ENCODE results near the gene MPST. TPM values are rescaled to one million over a fixed set of nuclear protein-coding genes. Genes with fewer than 3 reads are reported as not detected.

MPST gene
- total and polyA plus RNA-seq, 2 donors from 2014 or later, result 44.4 to 167 TPM

GRCh38 chr22:37054600-37055365 lies 35.2 kb downstream of the MPST start:
- FAIRE-seq (no peak), DNase-seq (peak in 1 of 5 donors; percentile 47)
- Histone ChIP-seq H3K4me3 (ENCODE audit: low read length in 3 of 3) (no peak overlapping the region), H3K36me3 (ENCODE audit: control insufficient read depth in 2 of 3, insufficient read depth in 3 of 3, low read length in 3 of 3) (no peaks in the 10 kb centered on the region), H3K27me3 (ENCODE audit: control insufficient read depth, insufficient read depth, low read length) (no peaks in the 10 kb centered on the region), H3K4me1 (ENCODE audit: control insufficient read depth in 2 of 3, insufficient read depth in 2 of 3, low read depth in 1 of 3, low read length in 3 of 3) (peaks cover 0 to 7% (median 0%) of the 10 kb centered on the region in 3 donors), H3K9ac (ENCODE audit: low read length in 3 of 3) (no peak overlapping the region), H3K9me3 (ENCODE audit: control insufficient read depth in 2 of 3, insufficient read depth in 1 of 3, low read length in 3 of 3) (no peaks in the 10 kb centered on the region), H3K27ac (ENCODE audit: low read depth in 2 of 2, low read length in 2 of 2) (no peak overlapping the region)
- intact Hi-C loops (cut with DNase I), result no loop called here
- no peak for TF ChIP-seq CTCF (IDR thresholded peaks at IDR 0.05; ENCODE audit: borderline replicate concordance, extremely low read depth, insufficient read depth)

- H3K9ac ChIP-seq (ENCODE audit: low read length in 3 of 3), result no peak overlapping the region
- FAIRE-seq, result no peak
- no peaks in the 10 kb centered on the region for H3K9me3 ChIP-seq (ENCODE audit: control insufficient read depth in 2 of 3, insufficient read depth in 1 of 3, low read length in 3 of 3)
- H3K36me3 ChIP-seq (ENCODE audit: control insufficient read depth in 2 of 3, insufficient read depth in 3 of 3, low read length in 3 of 3), result no peaks in the 10 kb centered on the region
- H3K4me1 ChIP-seq (ENCODE audit: control insufficient read depth in 2 of 3, insufficient read depth in 2 of 3, low read depth in 1 of 3, low read length in 3 of 3), result peaks cover 0 to 7% (median 0%) of the 10 kb centered on the region in 3 donors
- no peaks in the 10 kb centered on the region for H3K27me3 ChIP-seq (ENCODE audit: control insufficient read depth, insufficient read depth, low read length)
- peak in 1 of 5 donors; percentile 63 for DNase-seq
- no peak for TF ChIP-seq CTCF (IDR thresholded peaks at IDR 0.05; ENCODE audit: borderline replicate concordance, extremely low read depth, insufficient read depth)
- no peak overlapping the region for H3K4me3 ChIP-seq (ENCODE audit: low read length in 3 of 3)
- H3K27ac ChIP-seq (ENCODE audit: low read depth in 2 of 2, low read length in 2 of 2), result no peak overlapping the region
- intact Hi-C loops (cut with DNase I), result no loop called here
Observed at GRCh38 chr22:37056246-37056645, 36.7 kb downstream of the MPST start.

GRCh38 chr22:37057226-37057625 lies 37.7 kb downstream of the MPST start:
- DNase-seq (peak in 1 of 5 donors; percentile 45), FAIRE-seq (no peak)
- Histone ChIP-seq H3K4me1 (ENCODE audit: control insufficient read depth in 2 of 3, insufficient read depth in 2 of 3, low read depth in 1 of 3, low read length in 3 of 3) (peaks cover 0 to 4% (median 0%) of the 10 kb centered on the region in 3 donors), H3K36me3 (ENCODE audit: control insufficient read depth in 2 of 3, insufficient read depth in 3 of 3, low read length in 3 of 3) (no peaks in the 10 kb centered on the region), H3K27ac (ENCODE audit: low read depth in 2 of 2, low read length in 2 of 2) (no peak overlapping the region), H3K9me3 (ENCODE audit: control insufficient read depth in 2 of 3, insufficient read depth in 1 of 3, low read length in 3 of 3) (no peaks in the 10 kb centered on the region), H3K4me3 (ENCODE audit: low read length in 3 of 3) (no peak overlapping the region), H3K9ac (ENCODE audit: low read length in 3 of 3) (no peak overlapping the region), H3K27me3 (ENCODE audit: control insufficient read depth, insufficient read depth, low read length) (no peaks in the 10 kb centered on the region)
- intact Hi-C loops (cut with DNase I), result no loop called here
- TF ChIP-seq CTCF (IDR thresholded peaks at IDR 0.05; ENCODE audit: borderline replicate concordance, extremely low read depth, insufficient read depth), result no peak

All from kidney (tissue), 14 donors.